HepG2 (cell line): ENCODE measurements around the gene MCRIP2. TPM values are rescaled to one million over a fixed set of nuclear protein-coding genes. Genes with fewer than 3 reads are reported as not detected.

Experiments used
- ATAC-seq: fragments of 200-7000 bp; cut with Tn5 transposase; 3 replicates; pipeline ENCODE4 v1.9.1; 2020; ENCODE audit warnings: mild to moderate bottlenecking, moderate library complexity
- BruUV-seq: library from RNA; stranded (reverse); fragments of 400-500 nt; replicated peaks from 2 replicates; lab custom pipeline; 2021; lab: Mats Ljungman, UMichigan
- CTCF ChIA-PET: fragments of 300-600 bp; formaldehyde crosslinking; extraction: SDS; loops from one replicate; lab custom pipeline; 2021; ENCODE audit warnings: low total read pairs, inconsistent platforms, low intra/inter-chr PET ratio; lab: Yijun Ruan, JAX
- POLR2A ChIA-PET: fragments of 350-600 bp; sonication (Branson Sonifier 250); formaldehyde crosslinking; loops from one replicate; lab custom pipeline; 2020; ENCODE audit warnings: antibody characterized with exemption, inconsistent platforms; lab: Yijun Ruan, JAX
- DNase-seq: peaks from one replicate; pipeline ENCODE4 v3.0.0-alpha.2; 2015; ENCODE audit warnings: low spot score
- FAIRE-seq: peaks from 3 replicates; lab custom pipeline; 2011; peaks lifted over from hg19 to GRCh38; lab: Jason Lieb, UNC
- H2AFZ ChIP-seq: one replicate; pipeline ENCODE4 v1.6.1; 2011; ENCODE audit warnings: low read length, inconsistent platforms
- H3K27ac ChIP-seq: fragments of 300-600 bp; 3 replicates; pipeline ENCODE4 v1.8.0; 2011; ENCODE audit warnings: mixed run types, mild to moderate bottlenecking, mixed read lengths, low read length, inconsistent platforms; ENCODE audit not compliant: insufficient read depth; ENCODE audit errors: extremely low read length
- H3K27me3 ChIP-seq, 2 experiments: fragments of 200-600 bp in 1 of 2; 2 replicates in 1 of 2; 3 replicates in 1 of 2; pipeline versions ENCODE4 v1.6.0 to v1.8.0; 2011; ENCODE audit warnings: low read length in 2 of 2, mild to moderate bottlenecking in 2 of 2, moderate library complexity in 2 of 2, inconsistent platforms in 1 of 2; ENCODE audit not compliant: insufficient read depth in 2 of 2, control insufficient read depth in 1 of 2
- H3K36me3 ChIP-seq, 2 experiments: fragments of 200-600 bp in 1 of 2; replicated peaks in 1 of 2; 2 replicates in 1 of 2; 3 replicates in 1 of 2; pipeline versions ENCODE4 v1.5.1 to v1.8.0; 2011; ENCODE audit warnings: low read length in 2 of 2, inconsistent platforms in 1 of 2; ENCODE audit not compliant: insufficient read depth in 2 of 2, control insufficient read depth in 1 of 2
- H3K4me1 ChIP-seq: 2 replicates; pipeline ENCODE4 v1.5.1; 2012; ENCODE audit warnings: low read length, inconsistent platforms; ENCODE audit not compliant: insufficient read depth
- H3K4me2 ChIP-seq: 2 replicates; pipeline ENCODE4 v1.6.0; 2011; ENCODE audit warnings: low read depth, low read length, inconsistent platforms
- H3K4me3 ChIP-seq, 3 experiments: fragments of 200-600 bp in 1 of 3; sonication (generic), shearing (Covaris generic) in 1 of 3; replicated peaks in 1 of 3; 2 replicates each; pipeline ENCODE4 v1.5.1; 2011 to 2016; ENCODE audit warnings: low read length in 3 of 3, inconsistent platforms in 2 of 3, low read depth in 2 of 3, mild to moderate bottlenecking in 2 of 3, control low read depth in 1 of 3, mixed read lengths in 1 of 3; ENCODE audit not compliant: insufficient read depth in 1 of 3
- H3K79me2 ChIP-seq: one replicate; pipeline ENCODE4 v1.6.1; 2011; ENCODE audit warnings: low read length, inconsistent platforms; ENCODE audit not compliant: insufficient read depth
- H3K9ac ChIP-seq: 2 replicates; pipeline ENCODE4 v1.6.0; 2011; ENCODE audit warnings: mild to moderate bottlenecking, low read depth, low read length, inconsistent platforms; ENCODE audit not compliant: insufficient read depth
- H3K9me3 ChIP-seq: 2 replicates; pipeline ENCODE4 v1.5.1; 2012; ENCODE audit warnings: mild to moderate bottlenecking, low read length
- H4K20me1 ChIP-seq: 2 replicates; pipeline ENCODE4 v1.6.0; 2011; ENCODE audit warnings: inconsistent platforms, mild to moderate bottlenecking, low read length, moderate library complexity; ENCODE audit not compliant: insufficient read depth
- AGO2 ChIP-seq: fragments of 200-400 bp; formaldehyde crosslinking; optimal IDR thresholded peaks from 2 replicates; pipeline ENCODE3; 2017; ENCODE audit warnings: mild to moderate bottlenecking, low read depth, low read length, moderate library complexity
- AKAP8 ChIP-seq: sonication (generic); formaldehyde crosslinking; IDR thresholded peaks from 2 replicates; pipeline ENCODE4 v1.5.1; 2020; ENCODE audit warnings: mild to moderate bottlenecking, missing genetic modification reagents
- ATAD3A ChIP-seq: sonication (generic); formaldehyde crosslinking; IDR thresholded peaks from 2 replicates; pipeline ENCODE4 v1.4.0; 2020; ENCODE audit warnings: missing genetic modification reagents
- FOXJ3 ChIP-seq: sonication (generic); formaldehyde crosslinking; IDR thresholded peaks from 2 replicates; pipeline ENCODE4 v1.4.0; 2020; ENCODE audit warnings: missing genetic modification reagents, mild to moderate bottlenecking, borderline replicate concordance
- IKZF1 ChIP-seq: fragments of 450-650 bp; IDR thresholded peaks from 2 replicates; pipeline ENCODE4 v1.7.1; 2016
- MTF2 ChIP-seq: sonication (generic); formaldehyde crosslinking; IDR thresholded peaks from 2 replicates; pipeline ENCODE4 v1.5.0; 2020; ENCODE audit warnings: missing genetic modification reagents, borderline replicate concordance
- RARA ChIP-seq: IDR thresholded peaks from 2 replicates; pipeline ENCODE4 v1.6.1; 2016; ENCODE audit warnings: missing genetic modification reagents, missing compliant biosample characterization
- TEAD2 ChIP-seq: sonication (generic); formaldehyde crosslinking; IDR thresholded peaks from 2 replicates; pipeline ENCODE4 v1.9.0; 2021; ENCODE audit warnings: missing genetic modification reagents
- U2AF2 ChIP-seq: fragments of 200-400 bp; formaldehyde crosslinking; IDR thresholded peaks from 2 replicates; pipeline ENCODE4 v1.6.1; 2017; ENCODE audit warnings: low read depth, mild to moderate bottlenecking, low read length
- ZNF562 ChIP-seq: sonication (generic); formaldehyde crosslinking; IDR thresholded peaks from 2 replicates; pipeline ENCODE4 v1.8.0; 2022; ENCODE audit warnings: missing genetic modification reagents, borderline replicate concordance
- ZNF777 ChIP-seq: sonication (generic); formaldehyde crosslinking; IDR thresholded peaks from 2 replicates; pipeline ENCODE4 v1.4.0; 2020; ENCODE audit warnings: missing genetic modification reagents
- ZNF788 ChIP-seq: sonication (generic); formaldehyde crosslinking; IDR thresholded peaks from 2 replicates; pipeline ENCODE4 v1.5.0; 2020; ENCODE audit warnings: mild to moderate bottlenecking, missing genetic modification reagents, borderline replicate concordance
- ZSCAN30 ChIP-seq: sonication (generic); formaldehyde crosslinking; IDR thresholded peaks from 2 replicates; pipeline ENCODE4 v1.5.0; 2020; ENCODE audit warnings: mild to moderate bottlenecking, missing genetic modification reagents
- WGBS: methylation state at CpG from one replicate; pipeline ENCODE4 v1.1.6; 2017; ENCODE audit warnings: low lambda C conversion rate; 5-methylcytosine and 5-hydroxymethylcytosine counted together
- in situ Hi-C: cut with HindIII; loops from 2 replicates; pipeline ENCODE4 v1.10.0; 2017; ENCODE audit warnings: low pct_unique_long_range_greater_than_20kb; ENCODE audit not compliant: extremely low pct_ligation_motif_present
- intact Hi-C: fragments of 100-400 bp; cut with micrococcal nuclease; formaldehyde crosslinking; loops from one replicate; pipeline ENCODE4 v1.10.0; 2022; ENCODE audit not compliant: unreplicated experiment
- polyA plus RNA-seq, 8 experiments: library from polyadenylated mRNA; depleted of rRNA in 3 of 8; stranded (reverse) in 7 of 8; unstranded in 1 of 8; fragments of >200 nt; fragmentation: Illumina TruSeq in 4 of 8; extraction: Trizol in 4 of 8; gene quantifications; 2 replicates each; pipeline versions ENCODE4 v1.2.1 to v1.2.3, GENCODE V29; 2011 to 2016; ENCODE audit warnings: low read depth in 4 of 8, missing spikeins in 1 of 8, mixed read lengths in 1 of 8; ENCODE audit not compliant: insufficient read depth in 1 of 8
- total RNA-seq, 5 experiments: library from RNA; depleted of rRNA; stranded (reverse); fragments of >200 nt; fragmentation: Illumina TruSeq; extraction: Trizol; gene quantifications; 2 replicates each; pipeline ENCODE4 v1.2.3, GENCODE V29; 2016; ENCODE audit warnings: low read depth in 1 of 5

The MCRIP2 gene
- total and polyA plus RNA-seq, 2 of the 13 experiments (the other 11 are each of a cell fraction or from before 2014, with no cell fraction given), result 39.6 to 76.7 TPM

GRCh38 chr16:625977-626765 lies 15.5 kb upstream of the MCRIP2 start:
- Histone ChIP-seq H3K4me3 (no peak overlapping the region), H3K9me3 (no peaks in the 10 kb centered on the region), H3K36me3 (peaks cover 4% of the 10 kb centered on the region in 2 experiments; a peak in 2 of 5 replicates), H3K9ac (no peak overlapping the region), H3K4me1 (peaks cover 19% of the 10 kb centered on the region), H4K20me1 (no peaks in the 10 kb centered on the region), H2AFZ (no peak overlapping the region), H3K79me2 (no peaks in the 10 kb centered on the region), H3K27me3 (no peaks in the 10 kb centered on the region), H3K4me2 (no peak overlapping the region), H3K27ac (no peak overlapping the region)
- TF ChIP-seq IKZF1 (no peak), AGO2 (peak; percentile 36)
- POLR2A ChIA-PET, result no interaction called here
- CTCF ChIA-PET, result no interaction called here
- WGBS, result 95% methylated on average over 12 of the region's 35 CpGs
- no TSS peak for BruUV-seq
- DNase-seq (no peak), FAIRE-seq (no peak), ATAC-seq (no peak)
- in situ Hi-C loops (no loop called here), intact Hi-C loops (no loop called here)

DNA sequence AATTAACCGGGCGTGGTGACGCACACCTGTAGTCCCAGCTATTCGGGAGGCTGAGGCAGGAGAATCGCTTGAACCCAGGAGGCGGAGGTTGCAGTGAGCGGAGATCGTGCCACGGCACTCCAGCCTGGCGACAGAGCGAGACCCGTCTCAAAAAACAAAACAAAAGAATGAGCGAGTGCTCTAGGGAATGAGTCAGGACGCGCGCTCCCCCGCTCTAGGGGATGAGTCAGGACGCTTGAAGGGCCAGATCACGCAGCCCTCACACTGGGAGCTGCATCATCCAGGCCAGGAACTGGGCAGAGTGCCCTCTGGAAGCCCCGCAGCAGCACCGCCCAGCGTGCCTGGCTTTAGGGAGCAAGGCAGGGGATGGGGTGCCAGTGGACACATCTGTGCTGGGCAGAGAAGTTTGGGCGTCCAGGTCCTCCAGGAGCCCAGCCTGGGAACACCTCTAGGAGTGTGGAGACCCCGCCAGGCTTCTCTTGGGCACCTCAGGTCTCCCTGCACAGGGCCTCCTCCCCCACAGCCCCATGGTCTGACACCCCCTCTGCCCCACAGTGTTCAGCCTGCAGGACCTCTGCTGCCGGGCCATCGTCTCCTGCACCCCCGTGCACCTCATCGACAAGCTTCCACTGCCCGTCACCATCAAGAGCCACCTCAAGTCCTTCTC lies 14.7 kb upstream of the MCRIP2 start:
- Histone ChIP-seq H3K4me2 (no peak overlapping the region), H3K36me3 (peaks cover 4% of the 10 kb centered on the region in 2 experiments; a peak in 2 of 5 replicates), H2AFZ (no peak overlapping the region), H3K79me2 (no peaks in the 10 kb centered on the region), H4K20me1 (no peaks in the 10 kb centered on the region)
- no TSS peak for BruUV-seq
- in situ Hi-C loops, result no loop called here
- WGBS, result 97% methylated on average over 23 of the region's 29 CpGs
- DNase-seq (no peak), FAIRE-seq (no peak)
- POLR2A ChIA-PET, result interaction anchor here (1.0 kb wide), 1 partner anchor 9 kb away, joined by 3 read pairs; the partner anchor contains the start of gene METTL26
- intact Hi-C loops, result no loop called here
- CTCF ChIA-PET, result no interaction called here
- TF ChIP-seq ZNF777 (CRISPR knock-in tag) (no peak), TEAD2 (CRISPR knock-in tag) (no peak), FOXJ3 (CRISPR knock-in tag) (no peak), RARA (CRISPR knock-in tag) (no peak), AKAP8 (CRISPR knock-in tag) (no peak), ATAD3A (CRISPR knock-in tag) (no peak), ZNF562 (CRISPR knock-in tag) (no peak), U2AF2 (no peak), MTF2 (no peak), ZNF788 (CRISPR knock-in tag) (no peak), ZSCAN30 (CRISPR knock-in tag) (no peak)
- TF ChIP-seq, all 625 proteins: peak for 0
- no peak overlapping the region for H3K27ac ChIP-seq
- no peak for ATAC-seq
- H3K9me3 ChIP-seq, result no peaks in the 10 kb centered on the region
- no peak overlapping the region for H3K9ac ChIP-seq
- no peak overlapping the region for H3K4me3 ChIP-seq
- H3K4me1 ChIP-seq, result peaks cover 19% of the 10 kb centered on the region
- H3K27me3 ChIP-seq, result no peaks in the 10 kb centered on the region
